Neural cell (in vitro differentiated cells): ENCODE results near the gene UBP1. TPM values are rescaled to one million over a fixed set of nuclear protein-coding genes. Genes with fewer than 3 reads are reported as not detected.

Experiments
- H2AFZ ChIP-seq: fragments of 200-600, 300-800 bp; sonication (generic), shearing (Covaris generic); 2 replicates; pipeline ENCODE4 v1.6.0; 2014; ENCODE audit warnings: low read depth, mild to moderate bottlenecking, antibody characterized with exemption, low read length, moderate library complexity
- H3F3A ChIP-seq: fragments of 200-600 bp; shearing (Covaris generic); 2 replicates; pipeline ENCODE4 v1.6.1; 2016; ENCODE audit warnings: mild to moderate bottlenecking, moderate library complexity, mixed read lengths, antibody characterized with exemption, low read length; ENCODE audit not compliant: insufficient read depth, poor library complexity, severe bottlenecking
- H3K27ac ChIP-seq: fragments of 200-600, 300-800 bp; sonication (generic), shearing (Covaris generic); 2 replicates; pipeline ENCODE4 v1.5.1; 2014; ENCODE audit warnings: mild to moderate bottlenecking, low read length, moderate library complexity
- H3K27me3 ChIP-seq: fragments of 300-800, 200-600 bp; sonication (generic), shearing (Covaris generic); 2 replicates; pipeline ENCODE4 v1.6.0; 2014; ENCODE audit warnings: mild to moderate bottlenecking, low read depth, low read length, moderate library complexity; ENCODE audit not compliant: insufficient read depth
- H3K36me3 ChIP-seq: fragments of 300-800, 200-600 bp; sonication (generic), shearing (Covaris generic); 2 replicates; pipeline ENCODE4 v1.5.1; 2014; ENCODE audit warnings: mild to moderate bottlenecking, antibody characterized with exemption, low read length, moderate library complexity; ENCODE audit not compliant: insufficient read depth
- H3K4me2 ChIP-seq: fragments of 300-800, 200-600 bp; sonication (generic), shearing (Covaris generic); 2 replicates; pipeline ENCODE4 v1.6.0; 2014; ENCODE audit warnings: mild to moderate bottlenecking, low read length
- H3K4me3 ChIP-seq: fragments of 300-800, 200-600 bp; sonication (generic), shearing (Covaris generic); 2 replicates; pipeline ENCODE4 v1.5.1; 2014; ENCODE audit warnings: mild to moderate bottlenecking, low read length, moderate library complexity
- H3K79me2 ChIP-seq: fragments of 200-600 bp; shearing (Covaris generic); replicated peaks from 2 replicates; pipeline ENCODE4 v1.6.0; 2014; ENCODE audit warnings: mild to moderate bottlenecking, low read length, moderate library complexity; ENCODE audit not compliant: insufficient read depth
- H3K9ac ChIP-seq: fragments of 300-800, 200-600 bp; sonication (generic), shearing (Covaris generic); 2 replicates; pipeline ENCODE4 v1.6.1; 2016; ENCODE audit warnings: mild to moderate bottlenecking, low read length, mixed read lengths
- H3K9me2 ChIP-seq: fragments of 200-600 bp; shearing (Covaris generic); 2 replicates; pipeline ENCODE4 v1.6.1; 2016; ENCODE audit warnings: mild to moderate bottlenecking, low read length, mixed read lengths; ENCODE audit not compliant: insufficient read depth
- H3K9me3 ChIP-seq: fragments of 200-600, 300-800 bp; sonication (generic), shearing (Covaris generic); 2 replicates; pipeline ENCODE4 v1.6.1; 2016; ENCODE audit warnings: mild to moderate bottlenecking, mixed run types, low read length, moderate library complexity, mixed read lengths
- H4K20me1 ChIP-seq: fragments of 200-600 bp; shearing (Covaris generic); 2 replicates; pipeline ENCODE4 v1.6.1; 2016; ENCODE audit warnings: mild to moderate bottlenecking, mixed run types; ENCODE audit not compliant: insufficient read depth
- EP300 ChIP-seq: fragments of 450-650 bp; conservative IDR thresholded peaks from 2 replicates; pipeline ENCODE4 v1.6.1; 2014; ENCODE audit warnings: antibody characterized with exemption, mild to moderate bottlenecking, moderate library complexity; ENCODE audit not compliant: poor library complexity, severe bottlenecking
- EZH2 ChIP-seq: fragments of 200-600, 300-800 bp; shearing (Covaris generic), sonication (generic); IDR thresholded peaks from 2 replicates; pipeline ENCODE4 v1.6.1; 2014; ENCODE audit warnings: antibody characterized with exemption, low read length, borderline replicate concordance, mild to moderate bottlenecking; ENCODE audit not compliant: insufficient read depth, poor library complexity, severe bottlenecking
- MXI1 ChIP-seq: fragments of 450-650 bp; conservative IDR thresholded peaks from 2 replicates; pipeline ENCODE4 v1.6.1; 2014; ENCODE audit warnings: antibody characterized with exemption, mild to moderate bottlenecking; ENCODE audit not compliant: poor library complexity, severe bottlenecking
- POLR2AphosphoS5 ChIP-seq: IDR thresholded peaks from 2 replicates; pipeline ENCODE4 v1.6.1; 2012
- RAD21 ChIP-seq: fragments of 450-650 bp; conservative IDR thresholded peaks from 2 replicates; pipeline ENCODE4 v1.6.1; 2014; ENCODE audit warnings: antibody characterized with exemption, mild to moderate bottlenecking, moderate library complexity
- SMC3 ChIP-seq: fragments of 450-650 bp; conservative IDR thresholded peaks from 2 replicates; pipeline ENCODE4 v1.6.1; 2014; ENCODE audit warnings: antibody characterized with exemption, mild to moderate bottlenecking, moderate library complexity; ENCODE audit not compliant: poor library complexity
- TAF1 ChIP-seq: IDR thresholded peaks from 2 replicates; pipeline ENCODE4 v1.6.1; 2012; ENCODE audit warnings: low read depth
- polyA plus RNA-seq: library from polyadenylated mRNA; depleted of rRNA; stranded (reverse); fragments of >200 nt; gene quantifications from 2 replicates; pipeline ENCODE4 v1.2.3, GENCODE V29; 2014
- TF ChIP-seq, protein P1 (sequence below): IDR thresholded peaks from 2 replicates; pipeline ENCODE4 v1.6.1; 2012; ENCODE audit warnings: borderline replicate concordance
- TF ChIP-seq, protein P2 (sequence below): fragments of 450-650 bp; IDR thresholded peaks from 2 replicates; pipeline ENCODE4 v1.5.1; 2014; ENCODE audit warnings: antibody characterized with exemption, mild to moderate bottlenecking, moderate library complexity; ENCODE audit not compliant: poor library complexity, severe bottlenecking

The UBP1 gene
- polyA plus RNA-seq, 1 donor from 2014 or later, result 74.2 TPM

- Histone ChIP-seq H4K20me1 (no peaks in the 10 kb centered on the region), H3K4me3 (no peak overlapping the region), H3K36me3 (peaks cover 15% of the 10 kb centered on the region), H3K27ac (no peak overlapping the region), H3K9ac (no peak overlapping the region), H3K79me2 (no peaks in the 10 kb centered on the region), H3K4me2 (no peak overlapping the region), H3F3A (no peaks in the 10 kb centered on the region), H2AFZ (no peak overlapping the region), H3K9me3 (no peaks in the 10 kb centered on the region), H3K27me3 (no peaks in the 10 kb centered on the region), H3K9me2 (no peaks in the 10 kb centered on the region)
- TF ChIP-seq, protein P1, sequence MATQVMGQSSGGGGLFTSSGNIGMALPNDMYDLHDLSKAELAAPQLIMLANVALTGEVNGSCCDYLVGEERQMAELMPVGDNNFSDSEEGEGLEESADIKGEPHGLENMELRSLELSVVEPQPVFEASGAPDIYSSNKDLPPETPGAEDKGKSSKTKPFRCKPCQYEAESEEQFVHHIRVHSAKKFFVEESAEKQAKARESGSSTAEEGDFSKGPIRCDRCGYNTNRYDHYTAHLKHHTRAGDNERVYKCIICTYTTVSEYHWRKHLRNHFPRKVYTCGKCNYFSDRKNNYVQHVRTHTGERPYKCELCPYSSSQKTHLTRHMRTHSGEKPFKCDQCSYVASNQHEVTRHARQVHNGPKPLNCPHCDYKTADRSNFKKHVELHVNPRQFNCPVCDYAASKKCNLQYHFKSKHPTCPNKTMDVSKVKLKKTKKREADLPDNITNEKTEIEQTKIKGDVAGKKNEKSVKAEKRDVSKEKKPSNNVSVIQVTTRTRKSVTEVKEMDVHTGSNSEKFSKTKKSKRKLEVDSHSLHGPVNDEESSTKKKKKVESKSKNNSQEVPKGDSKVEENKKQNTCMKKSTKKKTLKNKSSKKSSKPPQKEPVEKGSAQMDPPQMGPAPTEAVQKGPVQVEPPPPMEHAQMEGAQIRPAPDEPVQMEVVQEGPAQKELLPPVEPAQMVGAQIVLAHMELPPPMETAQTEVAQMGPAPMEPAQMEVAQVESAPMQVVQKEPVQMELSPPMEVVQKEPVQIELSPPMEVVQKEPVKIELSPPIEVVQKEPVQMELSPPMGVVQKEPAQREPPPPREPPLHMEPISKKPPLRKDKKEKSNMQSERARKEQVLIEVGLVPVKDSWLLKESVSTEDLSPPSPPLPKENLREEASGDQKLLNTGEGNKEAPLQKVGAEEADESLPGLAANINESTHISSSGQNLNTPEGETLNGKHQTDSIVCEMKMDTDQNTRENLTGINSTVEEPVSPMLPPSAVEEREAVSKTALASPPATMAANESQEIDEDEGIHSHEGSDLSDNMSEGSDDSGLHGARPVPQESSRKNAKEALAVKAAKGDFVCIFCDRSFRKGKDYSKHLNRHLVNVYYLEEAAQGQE, result no peak
- no peak for TF ChIP-seq MXI1
- TF ChIP-seq SMC3, result no peak
- TF ChIP-seq RAD21, result no peak
- TF ChIP-seq EP300, result no peak
- no peak for TF ChIP-seq POLR2AphosphoS5
- no peak for TF ChIP-seq EZH2
- TF ChIP-seq, protein P2, sequence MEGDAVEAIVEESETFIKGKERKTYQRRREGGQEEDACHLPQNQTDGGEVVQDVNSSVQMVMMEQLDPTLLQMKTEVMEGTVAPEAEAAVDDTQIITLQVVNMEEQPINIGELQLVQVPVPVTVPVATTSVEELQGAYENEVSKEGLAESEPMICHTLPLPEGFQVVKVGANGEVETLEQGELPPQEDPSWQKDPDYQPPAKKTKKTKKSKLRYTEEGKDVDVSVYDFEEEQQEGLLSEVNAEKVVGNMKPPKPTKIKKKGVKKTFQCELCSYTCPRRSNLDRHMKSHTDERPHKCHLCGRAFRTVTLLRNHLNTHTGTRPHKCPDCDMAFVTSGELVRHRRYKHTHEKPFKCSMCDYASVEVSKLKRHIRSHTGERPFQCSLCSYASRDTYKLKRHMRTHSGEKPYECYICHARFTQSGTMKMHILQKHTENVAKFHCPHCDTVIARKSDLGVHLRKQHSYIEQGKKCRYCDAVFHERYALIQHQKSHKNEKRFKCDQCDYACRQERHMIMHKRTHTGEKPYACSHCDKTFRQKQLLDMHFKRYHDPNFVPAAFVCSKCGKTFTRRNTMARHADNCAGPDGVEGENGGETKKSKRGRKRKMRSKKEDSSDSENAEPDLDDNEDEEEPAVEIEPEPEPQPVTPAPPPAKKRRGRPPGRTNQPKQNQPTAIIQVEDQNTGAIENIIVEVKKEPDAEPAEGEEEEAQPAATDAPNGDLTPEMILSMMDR, result no peak
- TF ChIP-seq TAF1, result no peak
Observed at GRCh38 chr3:33389908-33390307, 50.3 kb downstream of the UBP1 start.

- Histone ChIP-seq H3K27ac (no peak overlapping the region), H3K9me3 (no peaks in the 10 kb centered on the region), H3K4me3 (no peak overlapping the region), H4K20me1 (no peaks in the 10 kb centered on the region), H3K27me3 (no peaks in the 10 kb centered on the region), H3K9ac (no peak overlapping the region), H2AFZ (no peak overlapping the region), H3K4me2 (no peak overlapping the region), H3K36me3 (peaks cover 15% of the 10 kb centered on the region), H3K9me2 (no peaks in the 10 kb centered on the region), H3K79me2 (no peaks in the 10 kb centered on the region), H3F3A (no peaks in the 10 kb centered on the region)
- TF ChIP-seq RAD21 (no peak), SMC3 (no peak), EP300 (no peak), TAF1 (no peak), MXI1 (no peak), EZH2 (no peak), POLR2AphosphoS5 (no peak)
- TF ChIP-seq, protein P2, result no peak
- TF ChIP-seq, protein P1, result no peak
Observed at GRCh38 chr3:33388374-33389100, 51.7 kb downstream of the UBP1 start.
